Pons (tissue), 1 donor: ENCODE data around the gene DAD1.
A peak's percentile ranks its signal among the peaks of the same experiment; 100 is the strongest.
"Not testable (repeated sequence)": the region's sequence is repeated elsewhere in the genome, so short reads cannot be mapped to it uniquely, and the experiment has no call there.

Experiments used
- DNase-seq: peaks from one replicate; pipeline ENCODE4 v3.0.0-alpha.2; 2016; ENCODE audit warnings: low spot score

DAD1 gene

GRCh38 chr14:22598896-22599244, 9.8 kb upstream of the DAD1 start:
- peak; percentile 19 for DNase-seq

- peak; percentile 75 for DNase-seq
Observed at GRCh38 chr14:22598099-22598895, 9.3 kb upstream of the DAD1 start, which contains the start of gene ABHD4. Gene ABHD4, plus strand, starts transcription at chr14:22598300. Its CDS starts 7 bp downstream, at chr14:22598307.

- no peak for DNase-seq
Observed at GRCh38 chr14:22597771-22598098, 8.7 kb upstream of the DAD1 start.

- no peak for DNase-seq
Observed at GRCh38 chr14:22597265-22597664, 8.2 kb upstream of the DAD1 start.

GRCh38 chr14:22596354-22596879, 7.4 kb upstream of the DAD1 start:
- DNase-seq, result no peak

GRCh38 chr14:22594156-22594716, 5.2 kb upstream of the DAD1 start:
- DNase-seq, result no peak

GRCh38 chr14:22593601-22594000, 4.6 kb upstream of the DAD1 start:
- DNase-seq, result no peak

- no peak for DNase-seq
Observed at GRCh38 chr14:22593189-22593588, 4.2 kb upstream of the DAD1 start.

- no peak for DNase-seq
Observed at GRCh38 chr14:22588526-22589095, 413 bp downstream of the DAD1 start.

- DNase-seq, result not testable (repeated sequence)
Observed at GRCh38 chr14:22587677-22588422, 1.2 kb downstream of the DAD1 start.

GRCh38 chr14:22587247-22587646, 1.8 kb downstream of the DAD1 start:
- DNase-seq, result no peak

- no peak for DNase-seq
Observed at GRCh38 chr14:22583994-22584393, 5.0 kb downstream of the DAD1 start.

- no peak for DNase-seq
Observed at GRCh38 chr14:22580625-22581024, 8.4 kb downstream of the DAD1 start.

GRCh38 chr14:22579881-22580280, 9.1 kb downstream of the DAD1 start:
- DNase-seq, result no peak

GRCh38 chr14:22579236-22579635, 9.8 kb downstream of the DAD1 start:
- no peak for DNase-seq

- no peak for DNase-seq
Observed at GRCh38 chr14:22577334-22577908, 11.6 kb downstream of the DAD1 start.

GRCh38 chr14:22573804-22574203, 15.2 kb downstream of the DAD1 start:
- no peak for DNase-seq

GRCh38 chr14:22572562-22573058, 16.4 kb downstream of the DAD1 start:
- no peak for DNase-seq

GRCh38 chr14:22570132-22570949, 18.7 kb downstream of the DAD1 start:
- peak; percentile 94 for DNase-seq

- no peak for DNase-seq
Observed at GRCh38 chr14:22569737-22570131, 19.3 kb downstream of the DAD1 start.

- no peak for DNase-seq
Observed at GRCh38 chr14:22569106-22569736, 19.8 kb downstream of the DAD1 start.
